IPS-18c (cell line): Measurements from ENCODE around the gene ICAM2.

Source experiments
- H3K4me3 ChIP-seq: 2 replicates; pipeline ENCODE4 v1.7.0; 2013; ENCODE audit warnings: low read depth, mild to moderate bottlenecking, low read length, moderate library complexity; ENCODE audit not compliant: insufficient read depth
- H3K9me3 ChIP-seq: one replicate; pipeline ENCODE4 v1.6.1; 2013; ENCODE audit warnings: mild to moderate bottlenecking, low read length, moderate library complexity; ENCODE audit not compliant: control insufficient read depth, insufficient read depth

The ICAM2 gene

DNA sequence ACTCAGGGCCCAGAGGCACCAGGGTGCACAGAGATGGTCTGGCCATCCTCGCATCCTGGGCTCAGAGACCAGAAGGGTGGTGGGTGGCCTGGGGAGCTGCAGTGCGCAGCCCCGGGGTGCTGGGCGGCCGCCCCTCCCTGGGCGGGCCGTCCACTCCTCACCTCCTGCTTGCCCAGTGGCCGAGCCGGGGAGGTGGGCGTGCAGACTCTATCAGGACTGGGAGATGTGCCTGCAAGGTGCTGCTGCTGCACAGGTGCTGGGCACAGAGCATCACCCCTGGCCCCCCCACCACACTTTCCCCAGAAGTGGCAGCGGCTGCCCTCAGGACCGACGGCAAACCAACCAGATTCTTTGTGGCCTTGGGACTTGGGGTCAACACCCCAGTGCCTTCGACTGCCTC, 47.6 kb downstream of the ICAM2 start, which contains the start of gene SCN4A:
Gene SCN4A (minus strand): TSS at position 123 of the 400 bp plus-strand sequence. CDS start 77 bp downstream, at position 46.
- Histone ChIP-seq H3K4me3 (no peak within 1 kb of the TSS), H3K9me3 (no peaks in the 10 kb centered on the region)

DNA sequence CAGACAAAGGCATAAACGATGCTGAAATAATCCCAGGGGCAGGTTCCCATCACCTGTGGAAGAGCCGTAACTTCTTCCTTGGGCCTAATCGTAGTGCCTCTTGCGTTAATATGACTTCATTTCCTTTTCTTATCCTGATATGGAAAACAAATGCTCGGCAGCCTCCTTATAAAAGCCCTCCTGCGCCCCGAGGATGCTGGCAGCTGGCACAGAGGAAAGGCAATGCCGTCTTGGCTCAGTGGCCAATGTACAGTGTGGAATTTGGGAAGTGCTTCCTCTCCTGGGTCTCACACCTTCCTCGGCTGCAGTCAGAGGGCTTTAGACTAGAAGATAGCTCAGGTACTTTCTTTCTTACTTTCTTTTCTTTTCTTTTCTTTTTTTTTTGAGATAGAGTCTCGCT, 51.2 kb downstream of the ICAM2 start:
- no peaks in the 10 kb centered on the region for H3K9me3 ChIP-seq

DNA sequence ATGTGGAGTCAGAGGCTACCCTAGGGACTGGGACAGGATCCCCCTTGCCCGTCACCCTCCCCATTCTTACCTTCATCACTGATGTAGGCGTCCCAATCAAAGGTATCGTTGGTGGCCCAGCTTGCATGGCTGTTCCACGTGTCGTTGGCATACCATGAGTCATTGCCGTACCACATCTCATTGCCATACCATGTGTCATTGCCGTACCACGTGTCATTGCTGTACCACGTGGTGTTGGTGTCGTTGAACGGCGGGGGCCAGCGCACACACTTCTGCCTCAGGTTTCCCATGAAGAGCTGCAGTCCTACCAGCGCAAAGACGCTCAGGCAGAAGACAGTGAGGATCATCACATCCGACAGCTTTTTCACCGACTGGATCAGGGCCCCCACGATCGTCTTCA, 52.5 kb downstream of the ICAM2 start:
- H3K9me3 ChIP-seq: no peaks in the 10 kb centered on the region
- H3K4me3 ChIP-seq: no peak overlapping the region

More for the DNA sequence above, 51.2 kb downstream of the ICAM2 start:
- no peak overlapping the region for H3K4me3 ChIP-seq

DNA sequence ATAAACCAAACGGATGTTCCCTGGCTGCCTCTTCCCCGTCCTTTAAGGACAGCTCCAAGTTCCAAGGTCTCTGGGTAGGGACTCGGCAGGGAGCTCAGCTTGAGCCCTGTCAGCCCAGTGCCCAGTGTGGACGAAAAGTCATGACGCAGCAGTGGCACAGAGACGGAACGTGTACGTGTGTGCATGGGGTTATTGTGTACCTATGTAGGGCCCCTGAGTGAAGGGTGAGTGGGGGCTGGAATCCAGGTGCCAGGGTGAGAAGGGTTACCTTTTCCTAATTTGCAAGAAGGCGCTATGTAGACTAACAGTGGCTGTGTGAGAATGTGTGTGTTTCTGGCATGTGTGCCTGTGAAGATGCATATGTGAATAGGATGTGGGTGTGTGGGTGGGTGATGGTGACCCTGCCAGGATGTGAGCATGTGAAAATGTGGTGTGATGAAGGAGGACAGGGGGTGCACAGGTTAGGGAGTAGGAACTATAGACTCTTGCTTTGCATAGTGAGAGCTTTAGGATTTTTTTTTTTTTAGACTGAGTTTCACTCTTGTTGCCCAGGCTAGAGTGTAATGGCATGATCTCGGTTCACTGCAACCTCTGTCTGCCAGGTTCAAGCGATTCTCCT, 53.7 kb downstream of the ICAM2 start:
- Histone ChIP-seq H3K4me3 (no peak overlapping the region), H3K9me3 (no peaks in the 10 kb centered on the region)

DNA sequence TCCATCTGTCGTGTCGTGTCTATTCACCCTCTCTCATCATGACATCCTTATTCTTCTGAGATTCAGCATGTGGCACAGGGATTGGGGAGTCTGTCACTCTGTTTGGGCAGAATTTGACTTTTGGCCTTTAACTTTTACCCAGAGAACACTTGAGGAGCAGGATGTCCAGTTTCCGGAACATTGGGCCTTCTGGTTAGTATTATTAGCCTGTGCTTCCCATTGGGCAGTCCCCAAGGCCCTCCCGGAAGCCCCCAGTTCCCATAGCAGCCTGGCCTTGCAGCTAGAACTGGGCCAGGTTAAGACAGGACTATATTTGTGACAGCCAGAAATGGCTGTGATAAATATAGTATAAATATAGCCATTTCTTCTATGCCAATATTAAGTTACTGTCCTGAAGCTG, 57.3 kb downstream of the ICAM2 start:
- Histone ChIP-seq H3K4me3 (no peak overlapping the region), H3K9me3 (peaks cover 2% of the 10 kb centered on the region)

DNA sequence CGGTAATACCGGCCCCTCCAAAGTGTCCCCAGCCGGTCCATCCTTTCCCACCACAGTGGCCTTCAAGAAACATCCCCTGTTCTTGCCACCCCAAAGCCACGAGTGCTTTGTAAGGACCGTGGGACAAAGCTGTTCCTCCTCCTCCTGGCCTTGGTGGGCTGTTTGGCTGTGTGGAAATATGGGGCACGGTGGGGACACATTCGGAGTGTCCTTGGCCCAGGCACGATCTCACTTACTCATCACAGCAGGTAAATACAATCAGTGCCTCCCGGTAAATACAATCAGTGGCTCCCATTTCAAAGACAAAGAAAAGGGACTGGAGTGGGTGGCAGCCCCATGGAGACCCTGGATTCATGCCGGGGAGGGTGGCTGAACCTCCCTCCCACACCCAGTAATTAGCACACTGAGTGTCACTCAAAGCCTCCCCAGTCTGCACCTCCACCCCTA, 58.1 kb downstream of the ICAM2 start:
- H3K4me3 ChIP-seq: no peak overlapping the region
- peaks cover 2% of the 10 kb centered on the region for H3K9me3 ChIP-seq

DNA sequence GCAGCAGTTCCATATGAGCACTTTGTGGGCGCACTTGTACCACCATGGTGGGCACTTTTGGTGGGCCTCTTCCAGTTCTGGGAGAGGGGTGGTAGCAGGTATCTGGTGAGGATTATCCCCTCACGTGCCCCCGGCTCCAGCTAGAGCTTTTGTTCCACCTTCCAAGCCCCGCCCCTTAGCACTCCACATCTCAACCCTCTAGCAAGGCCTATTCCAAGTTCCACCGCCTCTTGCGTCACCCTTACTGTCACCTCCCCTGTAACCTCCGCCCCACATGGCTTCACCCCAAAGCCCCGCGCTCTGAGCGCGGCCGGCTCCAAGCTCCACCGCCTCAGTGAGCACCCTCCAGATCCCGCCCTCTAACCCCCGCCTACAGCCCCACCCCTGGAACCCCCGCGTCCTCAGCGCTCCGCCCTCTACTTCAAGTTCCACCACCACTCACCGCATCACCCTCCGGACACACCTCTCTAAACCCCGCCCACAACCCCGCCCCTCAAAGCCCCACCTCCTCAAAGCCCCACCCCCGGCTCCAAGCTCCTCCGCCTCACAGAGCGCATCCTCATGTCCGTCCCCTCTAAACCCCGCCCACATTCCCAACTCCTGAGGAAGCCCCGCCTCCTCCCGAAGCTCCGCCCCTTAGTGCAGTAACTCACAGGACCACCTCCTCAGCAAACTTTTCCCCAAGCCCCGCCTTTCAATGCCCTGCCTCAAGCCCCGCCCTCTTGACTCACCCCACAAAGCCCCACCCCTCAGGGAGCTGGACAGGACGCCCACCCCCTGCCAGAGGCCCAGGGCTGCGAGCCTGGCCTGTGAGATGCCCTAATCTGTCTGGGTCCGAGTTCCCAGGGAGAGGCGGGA, 58.8 kb downstream of the ICAM2 start:
- Histone ChIP-seq H3K4me3 (peak overlapping the region; percentile 52), H3K9me3 (peaks cover 2% of the 10 kb centered on the region)

DNA sequence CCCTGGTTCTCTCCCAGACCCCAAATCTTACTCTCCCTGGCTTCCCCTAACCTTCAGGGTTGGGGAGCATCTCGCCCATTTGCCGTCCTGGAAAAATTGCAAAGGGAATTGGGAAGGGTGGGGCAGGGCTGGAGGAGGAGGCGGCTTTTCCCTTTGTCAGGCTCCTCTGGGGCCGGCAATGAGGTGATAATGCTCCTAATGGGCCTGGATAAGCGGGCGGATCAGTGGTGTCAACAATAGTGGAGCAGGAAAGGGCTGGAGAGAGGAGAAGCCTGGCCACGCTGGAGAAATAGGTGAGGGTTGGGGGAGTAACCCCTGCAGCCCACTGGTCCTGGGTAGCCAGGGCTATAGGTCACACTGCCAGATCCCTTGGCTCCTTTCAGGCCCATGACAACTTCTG, 60.0 kb downstream of the ICAM2 start:
- H3K4me3 ChIP-seq: peak overlapping the region; percentile 52; the same call in 1 of the 2 replicates

DNA sequence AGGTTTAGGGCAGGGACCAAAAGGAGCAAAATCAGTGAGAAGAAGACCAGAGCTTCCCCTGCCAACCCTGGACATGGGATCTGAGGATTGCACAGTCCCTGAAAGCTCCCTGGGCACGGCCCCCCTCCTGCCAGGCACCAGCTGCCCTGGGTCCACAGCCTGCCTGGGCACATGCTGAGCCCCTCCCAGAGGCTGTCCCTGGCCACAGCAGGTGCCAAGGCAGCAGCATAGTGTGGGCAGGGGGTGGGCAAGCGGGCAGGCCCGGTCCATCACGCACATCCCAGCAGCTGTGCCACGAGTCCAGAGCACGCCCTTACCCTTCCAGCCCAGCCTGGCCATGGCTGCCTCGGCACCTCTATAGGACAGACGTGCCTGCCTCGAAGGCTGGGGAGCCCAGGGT, 60.4 kb downstream of the ICAM2 start:
- peaks cover 2% of the 10 kb centered on the region for H3K9me3 ChIP-seq

More for the DNA sequence above, 60.0 kb downstream of the ICAM2 start:
- H3K9me3 ChIP-seq: peaks cover 2% of the 10 kb centered on the region

DNA sequence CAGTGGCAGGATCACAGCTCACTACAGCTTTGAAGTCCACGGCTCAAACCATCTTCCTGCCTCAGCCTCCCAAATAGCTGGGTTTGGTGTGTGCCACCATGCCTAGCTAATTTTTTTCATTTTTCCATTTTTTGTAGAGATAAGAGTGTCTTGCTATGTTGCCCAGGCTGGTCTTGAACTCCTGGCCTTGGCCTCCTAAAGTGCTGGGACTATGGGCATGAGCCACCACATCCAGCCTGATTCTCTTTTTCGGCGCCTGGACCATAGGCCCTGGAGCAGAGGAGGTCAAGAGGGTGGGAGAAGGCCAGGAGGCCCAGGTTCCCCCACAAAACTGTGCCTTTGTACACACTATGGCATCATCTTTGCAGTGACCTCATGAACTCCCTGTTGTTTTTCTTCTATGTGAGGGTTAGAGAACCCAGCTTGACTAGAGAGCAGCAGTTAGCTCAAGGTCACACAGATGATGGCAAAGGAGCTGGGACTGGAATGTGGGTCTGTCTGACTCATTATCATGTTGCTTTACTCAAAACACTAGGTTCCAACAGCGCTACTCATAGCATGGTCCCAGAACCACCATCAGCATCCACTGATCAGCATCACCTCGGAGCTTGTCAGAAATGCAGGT, 64.0 kb downstream of the ICAM2 start:
- peaks cover 2% of the 10 kb centered on the region for H3K9me3 ChIP-seq

More for the DNA sequence above, 60.4 kb downstream of the ICAM2 start:
- peak overlapping the region; percentile 12 for H3K4me3 ChIP-seq

DNA sequence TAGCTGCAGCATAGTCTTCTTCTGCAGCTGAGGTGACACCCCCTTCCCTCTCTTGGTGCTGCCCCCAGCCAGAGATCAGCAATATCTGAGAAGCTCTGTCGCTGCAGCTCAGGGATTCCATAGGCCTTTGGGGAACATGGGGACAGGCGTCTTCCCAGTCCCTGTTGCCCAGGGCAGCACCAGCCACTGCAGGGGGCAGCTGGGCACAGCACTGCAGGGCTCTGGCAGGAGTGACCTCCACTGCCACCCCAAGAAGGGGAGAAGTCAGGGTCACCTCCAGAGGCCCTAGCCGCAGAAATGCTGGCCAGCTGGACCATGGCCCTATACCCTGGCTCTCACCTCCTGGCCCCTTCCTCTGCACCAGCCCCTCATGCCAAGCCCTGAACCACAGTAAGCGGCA, 64.6 kb downstream of the ICAM2 start:
- H3K4me3 ChIP-seq: no peak overlapping the region
- H3K9me3 ChIP-seq: peaks cover 2% of the 10 kb centered on the region

More for the DNA sequence above, 64.0 kb downstream of the ICAM2 start:
- H3K4me3 ChIP-seq: no peak overlapping the region

DNA sequence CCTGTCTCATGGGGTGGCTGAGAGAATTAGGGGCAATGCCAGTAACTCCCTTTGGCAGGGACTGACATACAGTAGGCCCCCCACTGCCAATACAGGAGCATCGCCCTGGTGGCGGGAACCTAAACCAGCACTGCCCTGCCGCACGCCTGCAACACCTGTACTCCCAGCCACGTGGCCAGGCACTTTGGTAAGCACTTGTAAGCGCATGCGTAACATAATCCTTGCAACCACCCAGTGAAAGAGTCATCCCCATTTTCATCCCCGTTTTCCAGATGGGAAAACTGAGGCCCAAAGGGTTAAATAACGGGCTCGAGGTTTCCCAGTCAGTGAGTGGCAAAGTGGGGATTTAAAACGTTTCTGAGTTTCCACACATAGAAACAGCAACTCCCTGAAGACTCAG, 65.2 kb downstream of the ICAM2 start:
- no peak overlapping the region for H3K4me3 ChIP-seq
- peaks cover under 1% of the 10 kb centered on the region for H3K9me3 ChIP-seq

DNA sequence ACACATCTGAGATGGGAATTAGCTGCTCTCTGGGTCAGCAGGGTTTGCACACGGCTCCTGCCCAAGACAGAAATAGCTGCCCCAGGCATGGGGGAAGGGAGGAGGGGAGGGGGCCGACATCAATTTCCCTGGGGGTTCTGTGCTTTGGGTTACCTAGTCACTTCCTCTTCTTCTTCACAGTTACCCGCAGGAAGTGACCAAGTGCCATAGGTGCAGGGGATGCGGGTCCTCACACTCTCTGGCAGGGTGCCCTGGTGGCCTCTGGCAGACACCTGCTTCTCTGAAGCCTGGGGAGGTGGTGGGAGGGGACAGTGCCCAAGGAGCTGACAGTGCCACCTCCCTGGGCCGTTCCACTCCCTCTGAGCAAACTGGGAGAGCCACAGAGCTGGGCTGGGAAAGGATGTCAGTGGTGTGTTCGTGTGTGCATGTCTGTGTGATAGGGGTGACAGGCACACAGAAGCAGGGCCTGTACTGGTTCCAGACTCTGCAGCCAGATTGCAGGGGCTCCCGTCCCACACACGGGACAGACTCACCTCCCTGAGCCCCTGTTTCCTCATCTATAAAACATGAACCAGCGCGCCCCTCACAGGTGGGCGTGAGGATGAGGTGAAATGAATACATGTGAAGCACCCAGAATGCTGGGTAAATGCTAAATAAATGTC, 65.9 kb downstream of the ICAM2 start:
- Histone ChIP-seq H3K4me3 (no peak overlapping the region), H3K9me3 (no peaks in the 10 kb centered on the region)
